HCT116 (cell line): ENCODE measurements around the gene SERPINB12. TPM values are rescaled to one million over a fixed set of nuclear protein-coding genes. Genes with fewer than 3 reads are reported as not detected.

Source experiments
- ATAC-seq: fragments of 200-7000 bp; cut with Tn5 transposase; 2 replicates; pipeline ENCODE4 v1.9.1; 2020; ENCODE audit warnings: mild to moderate bottlenecking, moderate library complexity
- BruUV-seq: library from RNA; stranded (reverse); fragments of 400-500 nt; replicated peaks from 2 replicates; lab custom pipeline; 2021; lab: Mats Ljungman, UMichigan
- CTCF ChIA-PET: fragments of 300-600 bp; sonication (Branson Sonifier 250); formaldehyde crosslinking; loops from one replicate; lab custom pipeline; 2021; ENCODE audit warnings: antibody characterized with exemption; lab: Charles Lee
- POLR2A ChIA-PET: fragments of 300-600, 350-600 bp; sonication (Branson Sonifier 250); formaldehyde crosslinking; loops from one replicate; lab custom pipeline; 2021; ENCODE audit warnings: antibody characterized with exemption; lab: Charles Lee
- RAD21 ChIA-PET, 2 experiments: fragments of 300-600 bp; sonication (Branson Sonifier 250); formaldehyde crosslinking; loops; one replicate each; lab custom pipeline; 2023; ENCODE audit warnings: low total read pairs in 2 of 2; ENCODE audit not compliant: uncharacterized antibody in 2 of 2, unreplicated experiment in 2 of 2, low non-redundant PET in 1 of 2; lab: Charles Lee
- DNase-seq: peaks from one replicate; pipeline ENCODE4 v3.0.0-alpha.2; 2010; ENCODE audit warnings: low read depth, low spot score
- H2AFZ ChIP-seq: fragments of 200-600 bp; shearing (Covaris generic), sonication (generic); 2 replicates; pipeline ENCODE4 v1.6.1; 2017; ENCODE audit warnings: low read depth, mixed run types, mixed read lengths, antibody characterized with exemption, low read length; ENCODE audit not compliant: poor library complexity, severe bottlenecking
- H3K27ac ChIP-seq: 2 replicates; pipeline ENCODE4 v1.5.1; 2012; ENCODE audit warnings: low read depth, low read length
- H3K27me3 ChIP-seq: fragments of 200-600 bp; sonication (generic); 2 replicates; pipeline ENCODE4 v1.6.1; 2016; ENCODE audit warnings: mixed run types, low read length, mixed read lengths; ENCODE audit not compliant: insufficient read depth
- H3K36me3 ChIP-seq, 2 experiments: fragments of 200-500 bp in 1 of 2; fragments of 200-600 bp in 1 of 2; sonication (Bioruptor generic) in 1 of 2; sonication (generic) in 1 of 2; 2 replicates each; pipeline versions ENCODE4 v1.5.1 to v1.6.1; 2014 to 2016; ENCODE audit warnings: low read length in 2 of 2, inconsistent platforms in 1 of 2, mixed read lengths in 1 of 2, mixed run types in 1 of 2; ENCODE audit not compliant: insufficient read depth in 2 of 2, control insufficient read depth in 1 of 2
- H3K4me1 ChIP-seq, 2 experiments: fragments of 200-600 bp in 1 of 2; sonication (generic) in 1 of 2; 2 replicates each; pipeline versions ENCODE4 v1.5.1 to v1.6.1; 2012 to 2017; ENCODE audit warnings: low read length in 2 of 2, inconsistent platforms in 1 of 2, mild to moderate bottlenecking in 1 of 2, mixed read lengths in 1 of 2, mixed run types in 1 of 2, moderate library complexity in 1 of 2; ENCODE audit not compliant: insufficient read depth in 2 of 2, control insufficient read depth in 1 of 2
- H3K4me2 ChIP-seq: fragments of 200-600 bp; sonication (generic); 2 replicates; pipeline ENCODE4 v1.6.1; 2017; ENCODE audit warnings: mixed run types, low read length, mixed read lengths
- H3K4me3 ChIP-seq, 2 experiments: fragments of 200-600 bp in 1 of 2; sonication (generic) in 1 of 2; replicated peaks in 1 of 2; 2 replicates each; pipeline ENCODE4 v1.5.1; 2011 to 2016; ENCODE audit warnings: low read length in 2 of 2, control low read depth in 1 of 2, low read depth in 1 of 2, mild to moderate bottlenecking in 1 of 2, mixed read lengths in 1 of 2, mixed run types in 1 of 2
- H3K79me2 ChIP-seq: fragments of 200-600 bp; sonication (generic); 2 replicates; pipeline ENCODE4 v1.6.1; 2017; ENCODE audit warnings: mild to moderate bottlenecking, mixed run types, low read length, moderate library complexity, mixed read lengths; ENCODE audit not compliant: insufficient read depth
- H3K9ac ChIP-seq: fragments of 200-600 bp; sonication (generic); 2 replicates; pipeline ENCODE4 v1.6.1; 2016; ENCODE audit warnings: low read length, mixed read lengths
- H3K9me2 ChIP-seq: fragments of 200-600 bp; sonication (generic), shearing (Covaris generic); 2 replicates; pipeline ENCODE4 v1.6.1; 2017; ENCODE audit warnings: mixed run types, mild to moderate bottlenecking, moderate library complexity; ENCODE audit not compliant: insufficient read depth
- H3K9me3 ChIP-seq, 2 experiments: fragments of 200-500 bp in 1 of 2; fragments of 200-600 bp in 1 of 2; sonication (Bioruptor generic) in 1 of 2; sonication (generic) in 1 of 2; 2 replicates each; pipeline ENCODE4 v1.6.1; 2014 to 2017; ENCODE audit warnings: low read length in 2 of 2, mixed read lengths in 2 of 2, inconsistent platforms in 1 of 2, low read depth in 1 of 2, mild to moderate bottlenecking in 1 of 2, mixed run types in 1 of 2, moderate library complexity in 1 of 2; ENCODE audit not compliant: control insufficient read depth in 1 of 2, insufficient read depth in 1 of 2
- H4K20me1 ChIP-seq: fragments of 200-600 bp; sonication (generic), shearing (Covaris generic); 2 replicates; pipeline ENCODE4 v1.6.1; 2017; ENCODE audit warnings: mixed run types, mild to moderate bottlenecking, moderate library complexity; ENCODE audit not compliant: insufficient read depth
- ATF3 ChIP-seq: IDR thresholded peaks from 2 replicates; pipeline ENCODE4 v1.6.1; 2012
- CTCF ChIP-seq, 3 experiments: fragments of 200-600 bp in 1 of 3; sonication (generic) in 1 of 3; IDR thresholded peaks in 2 of 3; conservative IDR thresholded peaks in 1 of 3; 2 replicates each; pipeline ENCODE4 v1.5.1; 2012 to 2017; ENCODE audit warnings: low read depth in 2 of 3, low read length in 2 of 3, antibody characterized with exemption in 1 of 3, borderline replicate concordance in 1 of 3, control low read depth in 1 of 3, mild to moderate bottlenecking in 1 of 3, mixed read lengths in 1 of 3, mixed run types in 1 of 3, moderate library complexity in 1 of 3; ENCODE audit not compliant: insufficient read depth in 1 of 3
- FOSL1 ChIP-seq: IDR thresholded peaks from 2 replicates; pipeline ENCODE4 v1.6.1; 2012; ENCODE audit warnings: low read depth
- JUND ChIP-seq: IDR thresholded peaks from 2 replicates; pipeline ENCODE4 v1.6.1; 2012
- MAX ChIP-seq: IDR thresholded peaks from 2 replicates; pipeline ENCODE4 v1.6.1; 2012
- SP1 ChIP-seq: IDR thresholded peaks from 2 replicates; pipeline ENCODE4 v1.6.1; 2012; ENCODE audit warnings: low read depth
- SRF ChIP-seq: IDR thresholded peaks from 2 replicates; pipeline ENCODE4 v1.6.1; 2012; ENCODE audit warnings: low read depth
- ZFX ChIP-seq: fragments of 450-650 bp; IDR thresholded peaks from 2 replicates; pipeline ENCODE4 v1.6.1; 2017
- ZNF274 ChIP-seq: fragments of 200-500 bp; sonication (Bioruptor generic); IDR thresholded peaks from 2 replicates; pipeline ENCODE4 v1.6.1; 2014; ENCODE audit warnings: mild to moderate bottlenecking, low read depth, low read length, inconsistent platforms
- intact Hi-C: fragments of 100-400 bp; cut with micrococcal nuclease; formaldehyde crosslinking; loops from 2 replicates; pipeline ENCODE4 v1.10.0; 2022
- total RNA-seq: library from RNA; stranded (reverse); gene quantifications from one replicate; pipeline ENCODE4 v1.2.1, GENCODE V29; 2021; ENCODE audit not compliant: unreplicated experiment
- TF ChIP-seq, protein P1 (sequence below): IDR thresholded peaks from 2 replicates; pipeline ENCODE4 v1.6.1; 2012; ENCODE audit warnings: low read depth

SERPINB12 gene
- total RNA-seq, 1 experiment from 2014 or later, result not detected

DNA sequence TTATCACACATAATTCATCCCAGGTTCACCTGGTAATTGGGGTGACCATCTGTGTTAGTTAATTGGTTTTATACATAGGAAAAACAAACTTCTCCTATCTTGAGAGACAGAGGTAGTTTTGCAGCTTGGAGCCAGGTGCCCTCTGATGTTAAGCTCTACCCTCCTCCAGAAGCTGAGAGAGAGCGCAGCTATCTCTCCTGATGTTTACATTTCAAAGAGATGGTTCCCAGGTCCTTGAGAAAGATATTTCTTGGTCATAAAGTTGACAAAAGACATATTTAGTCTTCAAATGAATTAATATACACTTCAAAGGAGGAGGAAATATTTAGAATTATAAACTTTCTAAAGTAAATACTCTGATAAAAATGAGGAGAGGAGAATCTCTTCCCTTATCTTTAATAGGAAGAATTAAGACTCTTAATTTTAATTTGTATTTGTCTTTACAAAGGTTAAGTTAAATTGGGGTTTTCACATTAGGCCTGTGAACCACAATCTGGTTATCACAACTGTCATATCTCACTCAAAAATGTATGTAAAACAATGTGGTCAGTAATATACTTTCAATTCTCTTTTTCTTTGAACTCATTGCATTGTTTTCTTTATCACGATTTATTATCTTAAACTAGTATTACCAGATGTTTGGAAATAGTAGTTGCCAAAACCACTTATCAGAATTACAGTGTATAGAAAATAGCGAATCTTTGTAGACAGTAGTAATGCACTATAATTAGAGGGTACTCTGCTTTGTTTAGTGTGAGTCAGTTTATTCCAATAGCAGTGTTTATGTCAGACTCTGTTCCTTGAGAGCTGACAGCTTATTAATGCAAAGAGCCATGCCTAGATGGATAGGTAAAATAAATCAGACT lies 75.1 kb downstream of the SERPINB12 start:
- no peaks in the 10 kb centered on the region for H3K9me3 ChIP-seq
- DNase-seq (no peak), ATAC-seq (no peak)
- TF ChIP-seq SRF (no peak), MAX (no peak), JUND (no peak), ATF3 (no peak), ZNF274 (no peak)
- ChIA-PET POLR2A (no interaction called here), CTCF (no interaction called here), RAD21 (no interaction called here)
- no peaks in the 10 kb centered on the region for H3K36me3 ChIP-seq
- H2AFZ ChIP-seq, result no peak overlapping the region
- H3K9ac ChIP-seq, result no peak overlapping the region
- no peaks in the 10 kb centered on the region for H4K20me1 ChIP-seq
- no TSS peak for BruUV-seq
- H3K27ac ChIP-seq, result no peak overlapping the region
- no peaks in the 10 kb centered on the region for H3K4me1 ChIP-seq
- H3K4me3 ChIP-seq, result no peak overlapping the region
- no peaks in the 10 kb centered on the region for H3K27me3 ChIP-seq
- H3K79me2 ChIP-seq, result no peaks in the 10 kb centered on the region
- intact Hi-C loops, result no loop called here
- H3K4me2 ChIP-seq, result no peak overlapping the region
- no peaks in the 10 kb centered on the region for H3K9me2 ChIP-seq

- Histone ChIP-seq H2AFZ (no peak overlapping the region), H3K9ac (no peak overlapping the region), H3K9me3 (no peaks in the 10 kb centered on the region), H3K36me3 (no peaks in the 10 kb centered on the region), H3K4me1 (no peaks in the 10 kb centered on the region), H4K20me1 (no peaks in the 10 kb centered on the region), H3K27ac (no peak overlapping the region), H3K4me3 (no peak overlapping the region), H3K27me3 (no peaks in the 10 kb centered on the region), H3K79me2 (no peaks in the 10 kb centered on the region), H3K4me2 (no peak overlapping the region), H3K9me2 (no peaks in the 10 kb centered on the region)
- ATAC-seq (no peak), DNase-seq (no peak)
- ChIA-PET CTCF (no interaction called here), POLR2A (no interaction called here), RAD21 (no interaction called here)
- BruUV-seq, result no TSS peak
- intact Hi-C loops, result no loop called here
- TF ChIP-seq FOSL1 (no peak), SP1 (no peak), ZFX (no peak), CTCF (IDR thresholded peaks at IDR 0.05 in 2 of 3, conservative IDR thresholded peaks at IDR 0.05 in 1 of 3; ENCODE audit: borderline replicate concordance in 1 of 3, insufficient read depth in 1 of 3, low read depth in 2 of 3, low read length in 2 of 3) (no peak), ZNF274 (no peak)
- TF ChIP-seq, protein P1, sequence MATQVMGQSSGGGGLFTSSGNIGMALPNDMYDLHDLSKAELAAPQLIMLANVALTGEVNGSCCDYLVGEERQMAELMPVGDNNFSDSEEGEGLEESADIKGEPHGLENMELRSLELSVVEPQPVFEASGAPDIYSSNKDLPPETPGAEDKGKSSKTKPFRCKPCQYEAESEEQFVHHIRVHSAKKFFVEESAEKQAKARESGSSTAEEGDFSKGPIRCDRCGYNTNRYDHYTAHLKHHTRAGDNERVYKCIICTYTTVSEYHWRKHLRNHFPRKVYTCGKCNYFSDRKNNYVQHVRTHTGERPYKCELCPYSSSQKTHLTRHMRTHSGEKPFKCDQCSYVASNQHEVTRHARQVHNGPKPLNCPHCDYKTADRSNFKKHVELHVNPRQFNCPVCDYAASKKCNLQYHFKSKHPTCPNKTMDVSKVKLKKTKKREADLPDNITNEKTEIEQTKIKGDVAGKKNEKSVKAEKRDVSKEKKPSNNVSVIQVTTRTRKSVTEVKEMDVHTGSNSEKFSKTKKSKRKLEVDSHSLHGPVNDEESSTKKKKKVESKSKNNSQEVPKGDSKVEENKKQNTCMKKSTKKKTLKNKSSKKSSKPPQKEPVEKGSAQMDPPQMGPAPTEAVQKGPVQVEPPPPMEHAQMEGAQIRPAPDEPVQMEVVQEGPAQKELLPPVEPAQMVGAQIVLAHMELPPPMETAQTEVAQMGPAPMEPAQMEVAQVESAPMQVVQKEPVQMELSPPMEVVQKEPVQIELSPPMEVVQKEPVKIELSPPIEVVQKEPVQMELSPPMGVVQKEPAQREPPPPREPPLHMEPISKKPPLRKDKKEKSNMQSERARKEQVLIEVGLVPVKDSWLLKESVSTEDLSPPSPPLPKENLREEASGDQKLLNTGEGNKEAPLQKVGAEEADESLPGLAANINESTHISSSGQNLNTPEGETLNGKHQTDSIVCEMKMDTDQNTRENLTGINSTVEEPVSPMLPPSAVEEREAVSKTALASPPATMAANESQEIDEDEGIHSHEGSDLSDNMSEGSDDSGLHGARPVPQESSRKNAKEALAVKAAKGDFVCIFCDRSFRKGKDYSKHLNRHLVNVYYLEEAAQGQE, result no peak
Measured at GRCh38 chr18:63617915-63618234, 75.7 kb downstream of the SERPINB12 start.
